ENCODE data around the gene TTF2.

TTF2 gene

DNA sequence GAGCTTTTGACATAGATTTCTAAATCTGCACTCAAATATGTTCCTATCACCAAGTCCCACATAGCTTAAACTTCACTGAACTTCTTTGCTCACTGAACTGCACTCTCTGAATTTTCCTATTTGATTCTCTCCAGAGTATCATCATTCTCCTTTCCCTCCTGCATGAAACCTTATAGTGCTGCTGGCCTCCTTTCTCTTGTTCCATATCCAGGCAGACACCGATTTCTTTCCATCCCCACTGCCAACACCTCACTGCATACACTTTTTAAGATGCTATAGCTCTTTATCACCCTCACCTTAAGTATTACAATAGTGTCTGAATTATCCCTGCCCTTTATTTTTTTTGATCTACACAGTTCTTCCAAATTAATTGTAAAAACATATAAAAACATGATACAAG is 64.5 kb downstream of the TTF2 start:
- H3K4ac ChIP-seq (ENCODE audit: low read depth, low read length) = no peak overlapping the region
- peaks cover 0 to 2% of the 10 kb centered on the region in 2 experiments for H3K36me3 ChIP-seq (ENCODE audit: control insufficient read depth in 1 of 2, insufficient read depth in 2 of 2, low read length in 2 of 2)
- no CpG with 5 or more reads among the region's 1 CpG for WGBS (ENCODE audit: extremely low coverage, insufficient coverage, insufficient read length)
- no peak overlapping the region for H2BK120ac ChIP-seq (ENCODE audit: insufficient read depth, low read length, poor library complexity)
- no peak overlapping the region for H3K14ac ChIP-seq (ENCODE audit: low read length)
- H2BK12ac ChIP-seq (ENCODE audit: low read length) = no peak overlapping the region
- no peak overlapping the region for H3K4me3 ChIP-seq (ENCODE audit: low read depth, low read length)
- no peak overlapping the region for H3K23ac ChIP-seq (ENCODE audit: low read length)
- H2BK5ac ChIP-seq (ENCODE audit: low read depth, low read length, poor library complexity) = no peak overlapping the region
- H3K18ac ChIP-seq (ENCODE audit: low read length) = no peak overlapping the region
- H4K12ac ChIP-seq (ENCODE audit: low read depth, low read length) = no peak overlapping the region
- H3K79me1 ChIP-seq (ENCODE audit: low read length) = peaks cover 23% of the 10 kb centered on the region
- no peaks in the 10 kb centered on the region for H3K9me3 ChIP-seq (ENCODE audit: insufficient read depth, low read depth, low read length)
- H4K91ac ChIP-seq (ENCODE audit: low read depth, low read length) = no peak overlapping the region
- no peak overlapping the region for H4K8ac ChIP-seq (ENCODE audit: low read depth, low read length)
- no peak overlapping the region for H3K27ac ChIP-seq (ENCODE audit: low read depth, low read length)
- no peak for DNase-seq
- H3K9ac ChIP-seq (ENCODE audit: low read length) = no peak overlapping the region
- H3K27me3 ChIP-seq (ENCODE audit: insufficient read depth, low read length) = no peaks in the 10 kb centered on the region
- peaks cover 8 to 19% of the 10 kb centered on the region in 2 experiments for H3K4me1 ChIP-seq (ENCODE audit: control insufficient read depth in 1 of 2, insufficient read depth in 2 of 2, low read length in 2 of 2)
- no peak overlapping the region for H2AFZ ChIP-seq (ENCODE audit: insufficient read depth, low read length, poor library complexity)
- no peak overlapping the region for H3K4me2 ChIP-seq (ENCODE audit: low read length)
- H2AK5ac ChIP-seq (ENCODE audit: low read length) = no peak overlapping the region
- H3K79me2 ChIP-seq (ENCODE audit: control insufficient read depth, insufficient read depth, low read length, poor library complexity) = peaks cover 12% of the 10 kb centered on the region

GRCh38 chr1:117127795-117128194 is 67.7 kb downstream of the TTF2 start:
- no peaks in the 10 kb centered on the region for H3K9me3 ChIP-seq (ENCODE audit: insufficient read depth, low read depth, low read length)
- no peaks in the 10 kb centered on the region for H3K79me2 ChIP-seq (ENCODE audit: control insufficient read depth, insufficient read depth, low read length, poor library complexity)
- no peak overlapping the region for H2BK5ac ChIP-seq (ENCODE audit: low read depth, low read length, poor library complexity)
- H3K18ac ChIP-seq (ENCODE audit: low read length) = no peak overlapping the region
- H3K4ac ChIP-seq (ENCODE audit: low read depth, low read length) = no peak overlapping the region
- H2BK120ac ChIP-seq (ENCODE audit: insufficient read depth, low read length, poor library complexity) = no peak overlapping the region
- H3K14ac ChIP-seq (ENCODE audit: low read length) = no peak overlapping the region
- no peaks in the 10 kb centered on the region for H3K36me3 ChIP-seq (ENCODE audit: control insufficient read depth in 1 of 2, insufficient read depth in 2 of 2, low read length in 2 of 2)
- H2AK5ac ChIP-seq (ENCODE audit: low read length) = no peak overlapping the region
- no peaks in the 10 kb centered on the region for H3K27me3 ChIP-seq (ENCODE audit: insufficient read depth, low read length)
- peaks cover 5% of the 10 kb centered on the region for H3K79me1 ChIP-seq (ENCODE audit: low read length)
- H3K4me1 ChIP-seq (ENCODE audit: control insufficient read depth in 1 of 2, insufficient read depth in 2 of 2, low read length in 2 of 2) = peaks cover 0 to 4% of the 10 kb centered on the region in 2 experiments
- no peak overlapping the region for H2AFZ ChIP-seq (ENCODE audit: insufficient read depth, low read length, poor library complexity)
- H4K12ac ChIP-seq (ENCODE audit: low read depth, low read length) = no peak overlapping the region
- H3K9ac ChIP-seq (ENCODE audit: low read length) = no peak overlapping the region
- H4K8ac ChIP-seq (ENCODE audit: low read depth, low read length) = no peak overlapping the region
- no peak overlapping the region for H3K27ac ChIP-seq (ENCODE audit: low read depth, low read length)
- H3K4me2 ChIP-seq (ENCODE audit: low read length) = no peak overlapping the region
- no peak overlapping the region for H3K23ac ChIP-seq (ENCODE audit: low read length)
- no peak overlapping the region for H3K4me3 ChIP-seq (ENCODE audit: low read depth, low read length)
- peak in 1 of 2 donors; percentile 58 for DNase-seq
- peak overlapping the region; percentile 56 for H4K91ac ChIP-seq (ENCODE audit: low read depth, low read length)
- H2BK12ac ChIP-seq (ENCODE audit: low read length) = peak overlapping the region; percentile 87

- no peak overlapping the region for H3K27ac ChIP-seq (ENCODE audit: low read depth, low read length)
- no peak overlapping the region for H4K8ac ChIP-seq (ENCODE audit: low read depth, low read length)
- H3K14ac ChIP-seq (ENCODE audit: low read length) = peak overlapping the region; percentile 58
- H3K4me3 ChIP-seq (ENCODE audit: low read depth, low read length) = no peak overlapping the region
- H3K9ac ChIP-seq (ENCODE audit: low read length) = no peak overlapping the region
- H2BK12ac ChIP-seq (ENCODE audit: low read length) = peak overlapping the region; percentile 87
- H2AK5ac ChIP-seq (ENCODE audit: low read length) = no peak overlapping the region
- no peak overlapping the region for H3K23ac ChIP-seq (ENCODE audit: low read length)
- H4K12ac ChIP-seq (ENCODE audit: low read depth, low read length) = no peak overlapping the region
- H2BK5ac ChIP-seq (ENCODE audit: low read depth, low read length, poor library complexity) = no peak overlapping the region
- H2AFZ ChIP-seq (ENCODE audit: insufficient read depth, low read length, poor library complexity) = no peak overlapping the region
- WGBS (ENCODE audit: extremely low coverage, insufficient coverage, insufficient read length) = no CpG with 5 or more reads among the region's 5 CpGs
- no peaks in the 10 kb centered on the region for H3K9me3 ChIP-seq (ENCODE audit: insufficient read depth, low read depth, low read length)
- H3K18ac ChIP-seq (ENCODE audit: low read length) = no peak overlapping the region
- H3K27me3 ChIP-seq (ENCODE audit: insufficient read depth, low read length) = no peaks in the 10 kb centered on the region
- no peak overlapping the region for H3K4ac ChIP-seq (ENCODE audit: low read depth, low read length)
- H3K4me2 ChIP-seq (ENCODE audit: low read length) = no peak overlapping the region
- H3K79me2 ChIP-seq (ENCODE audit: control insufficient read depth, insufficient read depth, low read length, poor library complexity) = no peaks in the 10 kb centered on the region
- H3K4me1 ChIP-seq (ENCODE audit: control insufficient read depth in 1 of 2, insufficient read depth in 2 of 2, low read length in 2 of 2) = peaks cover 0 to 4% of the 10 kb centered on the region in 2 experiments
- H2BK120ac ChIP-seq (ENCODE audit: insufficient read depth, low read length, poor library complexity) = peak overlapping the region; percentile 87
- H3K79me1 ChIP-seq (ENCODE audit: low read length) = peaks cover 5% of the 10 kb centered on the region
- H3K36me3 ChIP-seq (ENCODE audit: control insufficient read depth in 1 of 2, insufficient read depth in 2 of 2, low read length in 2 of 2) = no peaks in the 10 kb centered on the region
- peak overlapping the region; percentile 56 for H4K91ac ChIP-seq (ENCODE audit: low read depth, low read length)
- DNase-seq = peak in 1 of 2 donors; percentile 74
Observed at GRCh38 chr1:117128323-117129079, 68.4 kb downstream of the TTF2 start.

DNA sequence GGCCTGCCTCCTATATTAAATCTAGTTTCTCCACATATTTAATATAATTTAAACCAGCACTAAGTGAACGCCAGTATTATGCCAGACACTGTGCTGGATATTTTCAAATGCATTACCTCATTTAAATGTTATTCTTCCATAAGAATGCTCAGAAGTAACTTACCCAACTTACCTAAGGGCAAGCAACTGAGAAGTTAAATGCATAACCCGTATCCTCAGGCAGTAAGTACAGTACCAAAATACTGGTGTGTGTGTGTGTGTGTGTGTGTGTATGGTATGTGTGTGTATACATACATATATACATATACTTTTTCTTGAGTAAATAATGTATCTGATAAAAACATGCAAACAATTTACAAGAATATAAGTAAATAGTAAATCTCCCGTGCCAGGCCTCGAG is 70.4 kb downstream of the TTF2 start:
- H3K79me2 ChIP-seq (ENCODE audit: control insufficient read depth, insufficient read depth, low read length, poor library complexity) = no peaks in the 10 kb centered on the region
- H4K8ac ChIP-seq (ENCODE audit: low read depth, low read length) = no peak overlapping the region
- no peak overlapping the region for H2BK5ac ChIP-seq (ENCODE audit: low read depth, low read length, poor library complexity)
- H3K27me3 ChIP-seq (ENCODE audit: insufficient read depth, low read length) = no peaks in the 10 kb centered on the region
- H3K14ac ChIP-seq (ENCODE audit: low read length) = no peak overlapping the region
- no peak overlapping the region for H2AFZ ChIP-seq (ENCODE audit: insufficient read depth, low read length, poor library complexity)
- no CpG with 5 or more reads among the region's 4 CpGs for WGBS (ENCODE audit: extremely low coverage, insufficient coverage, insufficient read length)
- H3K18ac ChIP-seq (ENCODE audit: low read length) = no peak overlapping the region
- H3K9me3 ChIP-seq (ENCODE audit: insufficient read depth, low read depth, low read length) = no peaks in the 10 kb centered on the region
- no peaks in the 10 kb centered on the region for H3K36me3 ChIP-seq (ENCODE audit: control insufficient read depth in 1 of 2, insufficient read depth in 2 of 2, low read length in 2 of 2)
- no peak overlapping the region for H3K23ac ChIP-seq (ENCODE audit: low read length)
- H2AK5ac ChIP-seq (ENCODE audit: low read length) = no peak overlapping the region
- H3K4me1 ChIP-seq (ENCODE audit: control insufficient read depth in 1 of 2, insufficient read depth in 2 of 2, low read length in 2 of 2) = peaks cover 0 to 4% of the 10 kb centered on the region in 2 experiments
- H4K12ac ChIP-seq (ENCODE audit: low read depth, low read length) = no peak overlapping the region
- DNase-seq = peak; percentile 71 to 88
- peaks cover 5% of the 10 kb centered on the region for H3K79me1 ChIP-seq (ENCODE audit: low read length)
- no peak overlapping the region for H3K27ac ChIP-seq (ENCODE audit: low read depth, low read length)
- H3K4me3 ChIP-seq (ENCODE audit: low read depth, low read length) = no peak overlapping the region
- no peak overlapping the region for H2BK120ac ChIP-seq (ENCODE audit: insufficient read depth, low read length, poor library complexity)
- H3K4me2 ChIP-seq (ENCODE audit: low read length) = no peak overlapping the region
- no peak overlapping the region for H2BK12ac ChIP-seq (ENCODE audit: low read length)
- no peak overlapping the region for H4K91ac ChIP-seq (ENCODE audit: low read depth, low read length)
- no peak overlapping the region for H3K4ac ChIP-seq (ENCODE audit: low read depth, low read length)
- no peak overlapping the region for H3K9ac ChIP-seq (ENCODE audit: low read length)
